HCT116 (cell line): ENCODE data around the gene CNST. TPM values are rescaled to one million over a fixed set of nuclear protein-coding genes. Genes with fewer than 3 reads are reported as not detected.

Experiments
- ATAC-seq: fragments of 200-7000 bp; cut with Tn5 transposase; 2 replicates; pipeline ENCODE4 v1.9.1; 2020; ENCODE audit warnings: mild to moderate bottlenecking, moderate library complexity
- BruUV-seq: library from RNA; stranded (reverse); fragments of 400-500 nt; replicated peaks from 2 replicates; lab custom pipeline; 2021; lab: Mats Ljungman, UMichigan
- CTCF ChIA-PET: fragments of 300-600 bp; sonication (Branson Sonifier 250); formaldehyde crosslinking; loops from one replicate; lab custom pipeline; 2021; ENCODE audit warnings: antibody characterized with exemption; lab: Charles Lee
- POLR2A ChIA-PET: fragments of 300-600, 350-600 bp; sonication (Branson Sonifier 250); formaldehyde crosslinking; loops from one replicate; lab custom pipeline; 2021; ENCODE audit warnings: antibody characterized with exemption; lab: Charles Lee
- RAD21 ChIA-PET, 2 experiments: fragments of 300-600 bp; sonication (Branson Sonifier 250); formaldehyde crosslinking; loops; one replicate each; lab custom pipeline; 2023; ENCODE audit warnings: low total read pairs in 2 of 2; ENCODE audit not compliant: uncharacterized antibody in 2 of 2, unreplicated experiment in 2 of 2, low non-redundant PET in 1 of 2; lab: Charles Lee
- DNase-seq: peaks from one replicate; pipeline ENCODE4 v3.0.0-alpha.2; 2010; ENCODE audit warnings: low read depth, low spot score
- H2AFZ ChIP-seq: fragments of 200-600 bp; shearing (Covaris generic), sonication (generic); 2 replicates; pipeline ENCODE4 v1.6.1; 2017; ENCODE audit warnings: low read depth, mixed run types, mixed read lengths, antibody characterized with exemption, low read length; ENCODE audit not compliant: poor library complexity, severe bottlenecking
- H3K27ac ChIP-seq: 2 replicates; pipeline ENCODE4 v1.5.1; 2012; ENCODE audit warnings: low read depth, low read length
- H3K27me3 ChIP-seq: fragments of 200-600 bp; sonication (generic); 2 replicates; pipeline ENCODE4 v1.6.1; 2016; ENCODE audit warnings: mixed run types, low read length, mixed read lengths; ENCODE audit not compliant: insufficient read depth
- H3K36me3 ChIP-seq, 2 experiments: fragments of 200-500 bp in 1 of 2; fragments of 200-600 bp in 1 of 2; sonication (Bioruptor generic) in 1 of 2; sonication (generic) in 1 of 2; 2 replicates each; pipeline versions ENCODE4 v1.5.1 to v1.6.1; 2014 to 2016; ENCODE audit warnings: low read length in 2 of 2, inconsistent platforms in 1 of 2, mixed read lengths in 1 of 2, mixed run types in 1 of 2; ENCODE audit not compliant: insufficient read depth in 2 of 2, control insufficient read depth in 1 of 2
- H3K4me1 ChIP-seq, 2 experiments: fragments of 200-600 bp in 1 of 2; sonication (generic) in 1 of 2; 2 replicates each; pipeline versions ENCODE4 v1.5.1 to v1.6.1; 2012 to 2017; ENCODE audit warnings: low read length in 2 of 2, inconsistent platforms in 1 of 2, mild to moderate bottlenecking in 1 of 2, mixed read lengths in 1 of 2, mixed run types in 1 of 2, moderate library complexity in 1 of 2; ENCODE audit not compliant: insufficient read depth in 2 of 2, control insufficient read depth in 1 of 2
- H3K4me2 ChIP-seq: fragments of 200-600 bp; sonication (generic); 2 replicates; pipeline ENCODE4 v1.6.1; 2017; ENCODE audit warnings: mixed run types, low read length, mixed read lengths
- H3K4me3 ChIP-seq, 2 experiments: fragments of 200-600 bp in 1 of 2; sonication (generic) in 1 of 2; replicated peaks in 1 of 2; 2 replicates each; pipeline ENCODE4 v1.5.1; 2011 to 2016; ENCODE audit warnings: low read length in 2 of 2, control low read depth in 1 of 2, low read depth in 1 of 2, mild to moderate bottlenecking in 1 of 2, mixed read lengths in 1 of 2, mixed run types in 1 of 2
- H3K79me2 ChIP-seq: fragments of 200-600 bp; sonication (generic); 2 replicates; pipeline ENCODE4 v1.6.1; 2017; ENCODE audit warnings: mild to moderate bottlenecking, mixed run types, low read length, moderate library complexity, mixed read lengths; ENCODE audit not compliant: insufficient read depth
- H3K9ac ChIP-seq: fragments of 200-600 bp; sonication (generic); 2 replicates; pipeline ENCODE4 v1.6.1; 2016; ENCODE audit warnings: low read length, mixed read lengths
- H3K9me2 ChIP-seq: fragments of 200-600 bp; sonication (generic), shearing (Covaris generic); 2 replicates; pipeline ENCODE4 v1.6.1; 2017; ENCODE audit warnings: mixed run types, mild to moderate bottlenecking, moderate library complexity; ENCODE audit not compliant: insufficient read depth
- H3K9me3 ChIP-seq, 2 experiments: fragments of 200-500 bp in 1 of 2; fragments of 200-600 bp in 1 of 2; sonication (Bioruptor generic) in 1 of 2; sonication (generic) in 1 of 2; 2 replicates each; pipeline ENCODE4 v1.6.1; 2014 to 2017; ENCODE audit warnings: low read length in 2 of 2, mixed read lengths in 2 of 2, inconsistent platforms in 1 of 2, low read depth in 1 of 2, mild to moderate bottlenecking in 1 of 2, mixed run types in 1 of 2, moderate library complexity in 1 of 2; ENCODE audit not compliant: control insufficient read depth in 1 of 2, insufficient read depth in 1 of 2
- H4K20me1 ChIP-seq: fragments of 200-600 bp; sonication (generic), shearing (Covaris generic); 2 replicates; pipeline ENCODE4 v1.6.1; 2017; ENCODE audit warnings: mixed run types, mild to moderate bottlenecking, moderate library complexity; ENCODE audit not compliant: insufficient read depth
- CBX3 ChIP-seq: IDR thresholded peaks from 2 replicates; pipeline ENCODE4 v1.6.1; 2012; ENCODE audit warnings: low read depth
- CEBPB ChIP-seq: IDR thresholded peaks from 2 replicates; pipeline ENCODE4 v1.6.1; 2012; ENCODE audit warnings: low read depth
- EGR1 ChIP-seq: IDR thresholded peaks from 2 replicates; pipeline ENCODE4 v1.6.1; 2012; ENCODE audit warnings: low read depth
- EZH2phosphoT487 ChIP-seq: fragments of 200-600 bp; IDR thresholded peaks from 2 replicates; pipeline ENCODE4 v1.6.1; 2018; ENCODE audit warnings: antibody characterized with exemption, borderline replicate concordance
- FOSL1 ChIP-seq: IDR thresholded peaks from 2 replicates; pipeline ENCODE4 v1.6.1; 2012; ENCODE audit warnings: low read depth
- SIN3A ChIP-seq: IDR thresholded peaks from 2 replicates; pipeline ENCODE4 v1.6.1; 2012; ENCODE audit warnings: low read depth
- ZFX ChIP-seq: fragments of 450-650 bp; IDR thresholded peaks from 2 replicates; pipeline ENCODE4 v1.6.1; 2017
- ZNF274 ChIP-seq: fragments of 200-500 bp; sonication (Bioruptor generic); IDR thresholded peaks from 2 replicates; pipeline ENCODE4 v1.6.1; 2014; ENCODE audit warnings: mild to moderate bottlenecking, low read depth, low read length, inconsistent platforms
- intact Hi-C: fragments of 100-400 bp; cut with micrococcal nuclease; formaldehyde crosslinking; loops from 2 replicates; pipeline ENCODE4 v1.10.0; 2022
- total RNA-seq: library from RNA; stranded (reverse); gene quantifications from one replicate; pipeline ENCODE4 v1.2.1, GENCODE V29; 2021; ENCODE audit not compliant: unreplicated experiment
- TF ChIP-seq, protein P1 (sequence below): IDR thresholded peaks from 2 replicates; pipeline ENCODE4 v1.6.1; 2011; ENCODE audit warnings: mild to moderate bottlenecking, low read length, moderate library complexity; ENCODE audit not compliant: insufficient replicate concordance; ENCODE audit errors: extremely low read depth
- TF ChIP-seq, protein P2 (sequence below): IDR thresholded peaks from 2 replicates; pipeline ENCODE4 v1.6.1; 2012; ENCODE audit warnings: low read depth

Gene CNST
- total RNA-seq, 1 experiment from 2014 or later, result 13.5 TPM

DNA sequence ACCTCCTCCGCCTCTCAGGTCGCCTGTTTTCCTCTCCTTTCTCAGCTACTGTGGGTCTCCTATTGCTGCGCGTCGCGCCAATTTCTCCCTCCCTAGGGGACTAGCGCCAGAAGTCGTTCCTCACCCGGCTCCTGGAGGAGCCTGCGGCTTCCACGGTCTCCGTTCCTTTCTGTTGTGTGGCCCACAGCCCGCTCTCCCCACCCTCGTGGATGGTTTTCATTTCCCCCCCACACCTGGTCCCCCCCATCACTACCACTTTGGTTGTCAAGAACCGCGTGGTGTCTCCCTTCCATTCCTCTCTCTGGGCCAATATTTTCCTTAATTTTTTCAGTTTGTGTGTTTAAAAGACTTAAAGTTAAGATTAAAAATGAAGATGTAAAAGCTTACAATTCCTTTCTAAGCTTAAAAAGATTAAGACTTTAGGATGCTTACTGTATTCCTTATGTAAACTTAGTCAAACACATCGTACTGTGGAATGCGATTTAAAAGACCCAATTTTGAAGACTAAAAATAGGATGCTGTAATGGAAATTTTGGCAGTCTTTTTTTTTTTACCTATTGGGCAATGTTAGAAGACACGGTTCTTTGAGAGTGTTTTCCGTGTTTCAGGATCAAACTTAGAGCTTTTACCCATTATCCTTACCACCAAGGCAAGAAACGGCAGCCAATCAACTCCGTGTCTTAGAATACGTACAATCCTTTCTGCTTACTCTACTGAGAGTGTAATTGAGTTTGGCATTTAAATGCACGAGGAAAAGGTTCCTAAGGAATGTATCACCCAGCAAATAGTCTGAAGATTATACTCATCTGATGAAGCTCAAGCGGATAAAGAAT, 773 bp downstream of the CNST start (continued):
- TF ChIP-seq EGR1, result no peak

DNA sequence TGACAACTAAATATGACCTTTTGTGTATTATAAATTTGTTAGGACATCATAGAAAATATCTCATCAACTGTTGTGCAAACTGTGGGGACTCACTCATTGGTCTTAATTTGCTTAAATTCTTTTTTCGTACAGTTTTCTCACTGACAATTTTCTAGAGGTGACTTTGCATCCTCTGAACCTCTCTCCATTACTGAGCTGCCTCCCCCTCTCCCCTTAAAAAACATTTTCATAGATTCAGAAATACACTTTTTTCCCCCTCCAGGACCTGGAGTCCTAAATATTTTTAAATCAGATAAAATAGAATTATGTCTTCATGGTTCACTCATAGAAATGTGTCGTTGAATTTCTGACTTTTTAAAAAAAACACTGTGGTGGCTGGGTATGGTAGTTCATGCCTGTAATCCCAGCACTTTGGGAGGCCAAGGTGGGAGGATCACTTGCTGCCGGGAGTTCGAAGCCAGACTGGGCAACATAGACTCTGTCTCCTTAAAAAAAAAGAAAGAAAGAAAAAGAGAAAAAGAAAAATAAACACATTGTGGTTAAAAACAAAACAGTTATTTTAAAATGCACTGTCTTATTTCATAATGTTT, 1.5 kb downstream of the CNST start:
- peak overlapping the region; percentile 73 to 92 for H3K4me3 ChIP-seq
- TF ChIP-seq ZNF274 (no peak), ZFX (no peak), FOSL1 (no peak), CBX3 (no peak), EZH2phosphoT487 (no peak), SIN3A (no peak), EGR1 (no peak), CEBPB (no peak)
- TF ChIP-seq, protein P1, sequence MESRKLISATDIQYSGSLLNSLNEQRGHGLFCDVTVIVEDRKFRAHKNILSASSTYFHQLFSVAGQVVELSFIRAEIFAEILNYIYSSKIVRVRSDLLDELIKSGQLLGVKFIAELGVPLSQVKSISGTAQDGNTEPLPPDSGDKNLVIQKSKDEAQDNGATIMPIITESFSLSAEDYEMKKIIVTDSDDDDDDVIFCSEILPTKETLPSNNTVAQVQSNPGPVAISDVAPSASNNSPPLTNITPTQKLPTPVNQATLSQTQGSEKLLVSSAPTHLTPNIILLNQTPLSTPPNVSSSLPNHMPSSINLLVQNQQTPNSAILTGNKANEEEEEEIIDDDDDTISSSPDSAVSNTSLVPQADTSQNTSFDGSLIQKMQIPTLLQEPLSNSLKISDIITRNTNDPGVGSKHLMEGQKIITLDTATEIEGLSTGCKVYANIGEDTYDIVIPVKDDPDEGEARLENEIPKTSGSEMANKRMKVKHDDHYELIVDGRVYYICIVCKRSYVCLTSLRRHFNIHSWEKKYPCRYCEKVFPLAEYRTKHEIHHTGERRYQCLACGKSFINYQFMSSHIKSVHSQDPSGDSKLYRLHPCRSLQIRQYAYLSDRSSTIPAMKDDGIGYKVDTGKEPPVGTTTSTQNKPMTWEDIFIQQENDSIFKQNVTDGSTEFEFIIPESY, result no peak
- TF ChIP-seq, protein P2, sequence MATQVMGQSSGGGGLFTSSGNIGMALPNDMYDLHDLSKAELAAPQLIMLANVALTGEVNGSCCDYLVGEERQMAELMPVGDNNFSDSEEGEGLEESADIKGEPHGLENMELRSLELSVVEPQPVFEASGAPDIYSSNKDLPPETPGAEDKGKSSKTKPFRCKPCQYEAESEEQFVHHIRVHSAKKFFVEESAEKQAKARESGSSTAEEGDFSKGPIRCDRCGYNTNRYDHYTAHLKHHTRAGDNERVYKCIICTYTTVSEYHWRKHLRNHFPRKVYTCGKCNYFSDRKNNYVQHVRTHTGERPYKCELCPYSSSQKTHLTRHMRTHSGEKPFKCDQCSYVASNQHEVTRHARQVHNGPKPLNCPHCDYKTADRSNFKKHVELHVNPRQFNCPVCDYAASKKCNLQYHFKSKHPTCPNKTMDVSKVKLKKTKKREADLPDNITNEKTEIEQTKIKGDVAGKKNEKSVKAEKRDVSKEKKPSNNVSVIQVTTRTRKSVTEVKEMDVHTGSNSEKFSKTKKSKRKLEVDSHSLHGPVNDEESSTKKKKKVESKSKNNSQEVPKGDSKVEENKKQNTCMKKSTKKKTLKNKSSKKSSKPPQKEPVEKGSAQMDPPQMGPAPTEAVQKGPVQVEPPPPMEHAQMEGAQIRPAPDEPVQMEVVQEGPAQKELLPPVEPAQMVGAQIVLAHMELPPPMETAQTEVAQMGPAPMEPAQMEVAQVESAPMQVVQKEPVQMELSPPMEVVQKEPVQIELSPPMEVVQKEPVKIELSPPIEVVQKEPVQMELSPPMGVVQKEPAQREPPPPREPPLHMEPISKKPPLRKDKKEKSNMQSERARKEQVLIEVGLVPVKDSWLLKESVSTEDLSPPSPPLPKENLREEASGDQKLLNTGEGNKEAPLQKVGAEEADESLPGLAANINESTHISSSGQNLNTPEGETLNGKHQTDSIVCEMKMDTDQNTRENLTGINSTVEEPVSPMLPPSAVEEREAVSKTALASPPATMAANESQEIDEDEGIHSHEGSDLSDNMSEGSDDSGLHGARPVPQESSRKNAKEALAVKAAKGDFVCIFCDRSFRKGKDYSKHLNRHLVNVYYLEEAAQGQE, result no peak
- intact Hi-C loops, result loop anchor here (2.0 kb wide), 2 partner anchors 121 to 131 kb away; no protein-coding TSS in a partner anchor
- H2AFZ ChIP-seq, result no peak overlapping the region
- ChIA-PET CTCF (no interaction called here), RAD21 (no interaction called here), POLR2A (no interaction called here)
- peaks cover 90% of the 10 kb centered on the region for H3K79me2 ChIP-seq
- peak overlapping the region; percentile 68 for H3K4me2 ChIP-seq
- H3K9me3 ChIP-seq, result no peaks in the 10 kb centered on the region
- H3K27ac ChIP-seq, result peak overlapping the region; percentile 82; the same call in 1 of the 2 replicates
- no peak for DNase-seq
- no peaks in the 10 kb centered on the region for H3K27me3 ChIP-seq
- no TSS peak for BruUV-seq
- no peak for ATAC-seq
- H3K9ac ChIP-seq, result peak overlapping the region; percentile 80
- H3K4me1 ChIP-seq, result peaks cover 10 to 16% of the 10 kb centered on the region in 2 experiments
- H4K20me1 ChIP-seq, result no peaks in the 10 kb centered on the region
- H3K9me2 ChIP-seq, result no peaks in the 10 kb centered on the region
- H3K36me3 ChIP-seq, result peaks cover 3 to 7% of the 10 kb centered on the region in 2 experiments; a peak in 3 of 4 replicates
